Measurements from ENCODE around the gene SPATA31D1.

Gene SPATA31D1

DNA sequence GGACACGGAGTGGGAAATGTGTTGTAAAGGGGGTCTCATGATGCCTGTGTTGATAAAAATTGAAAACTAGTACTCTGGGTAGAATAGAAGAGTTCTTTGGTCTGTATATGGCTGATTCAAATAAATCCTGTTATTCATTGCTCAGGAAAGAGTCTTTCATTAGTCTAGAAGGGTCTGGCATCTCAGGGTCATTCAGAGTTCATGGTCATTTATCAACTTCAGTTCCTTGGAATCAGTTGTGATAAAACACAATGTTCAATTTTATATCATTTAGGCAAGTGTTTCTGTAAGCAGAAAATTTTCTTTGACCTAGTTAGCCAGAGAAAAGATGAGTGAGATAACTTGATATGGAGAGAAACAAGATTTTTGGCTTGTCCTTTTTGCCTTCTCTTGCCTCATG is 36.3 kb downstream of the SPATA31D1 start:
- TF ChIP-seq, protein P1, sequence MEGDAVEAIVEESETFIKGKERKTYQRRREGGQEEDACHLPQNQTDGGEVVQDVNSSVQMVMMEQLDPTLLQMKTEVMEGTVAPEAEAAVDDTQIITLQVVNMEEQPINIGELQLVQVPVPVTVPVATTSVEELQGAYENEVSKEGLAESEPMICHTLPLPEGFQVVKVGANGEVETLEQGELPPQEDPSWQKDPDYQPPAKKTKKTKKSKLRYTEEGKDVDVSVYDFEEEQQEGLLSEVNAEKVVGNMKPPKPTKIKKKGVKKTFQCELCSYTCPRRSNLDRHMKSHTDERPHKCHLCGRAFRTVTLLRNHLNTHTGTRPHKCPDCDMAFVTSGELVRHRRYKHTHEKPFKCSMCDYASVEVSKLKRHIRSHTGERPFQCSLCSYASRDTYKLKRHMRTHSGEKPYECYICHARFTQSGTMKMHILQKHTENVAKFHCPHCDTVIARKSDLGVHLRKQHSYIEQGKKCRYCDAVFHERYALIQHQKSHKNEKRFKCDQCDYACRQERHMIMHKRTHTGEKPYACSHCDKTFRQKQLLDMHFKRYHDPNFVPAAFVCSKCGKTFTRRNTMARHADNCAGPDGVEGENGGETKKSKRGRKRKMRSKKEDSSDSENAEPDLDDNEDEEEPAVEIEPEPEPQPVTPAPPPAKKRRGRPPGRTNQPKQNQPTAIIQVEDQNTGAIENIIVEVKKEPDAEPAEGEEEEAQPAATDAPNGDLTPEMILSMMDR (IDR thresholded peaks at IDR 0.05), result no peak
- no peaks in the 10 kb centered on the region for H3K4me1 ChIP-seq
- no peak for DNase-seq
- no peaks in the 10 kb centered on the region for H3K27me3 ChIP-seq
- no peak overlapping the region for H3K4me3 ChIP-seq
- H3K27ac ChIP-seq, result no peak overlapping the region
- H3K36me3 ChIP-seq, result no peaks in the 10 kb centered on the region
- no peaks in the 10 kb centered on the region for H3K9me3 ChIP-seq
- intact Hi-C loops (cut with DNase I; ENCODE audit: low total_unique reads), result no loop called here

DNA sequence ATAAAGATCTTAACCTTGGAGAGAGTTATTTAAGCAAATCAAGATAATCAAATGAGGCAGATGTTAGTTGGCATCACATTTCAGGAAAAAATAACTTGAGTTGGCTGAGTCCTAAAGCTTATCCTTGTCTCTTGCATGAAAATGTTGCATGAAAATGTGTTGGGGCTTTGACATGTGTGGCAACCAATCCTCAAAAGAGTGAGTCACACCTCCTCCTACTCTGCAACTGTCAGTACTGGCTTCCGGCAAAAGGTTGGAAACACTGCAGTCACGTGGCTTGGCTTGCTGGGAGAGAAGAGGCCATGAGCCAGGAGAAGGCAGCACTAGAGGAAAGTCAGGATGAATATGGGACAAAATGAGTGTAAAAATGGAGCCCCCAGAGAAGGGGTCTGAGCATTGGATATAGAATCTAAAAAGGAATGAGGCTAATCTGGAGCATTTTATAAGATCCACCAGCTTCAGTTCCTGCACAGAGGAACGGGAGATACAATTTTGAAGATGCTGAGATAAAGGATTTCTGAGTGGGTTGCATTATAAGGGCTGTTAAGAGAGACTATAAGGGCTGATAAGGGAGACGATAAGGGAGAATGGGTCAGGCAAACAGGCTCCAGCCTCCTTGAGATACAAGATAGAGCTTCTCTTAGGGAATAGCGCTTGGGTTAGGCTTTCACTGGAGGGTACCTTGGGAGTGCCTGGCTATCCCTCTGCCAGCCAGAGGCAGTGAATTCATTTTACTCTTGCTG is 43.1 kb downstream of the SPATA31D1 start:
- H3K36me3 ChIP-seq, result no peaks in the 10 kb centered on the region
- DNase-seq, result peak in 1 of 2 donors; percentile 63
- H3K4me1 ChIP-seq, result no peaks in the 10 kb centered on the region
- H3K9me3 ChIP-seq, result no peaks in the 10 kb centered on the region
- no peaks in the 10 kb centered on the region for H3K27me3 ChIP-seq
- intact Hi-C loops (cut with DNase I; ENCODE audit: low total_unique reads), result no loop called here
- TF ChIP-seq, protein P1 (IDR thresholded peaks at IDR 0.05), result no peak
- no peak overlapping the region for H3K4me3 ChIP-seq
- H3K27ac ChIP-seq, result no peak overlapping the region

DNA sequence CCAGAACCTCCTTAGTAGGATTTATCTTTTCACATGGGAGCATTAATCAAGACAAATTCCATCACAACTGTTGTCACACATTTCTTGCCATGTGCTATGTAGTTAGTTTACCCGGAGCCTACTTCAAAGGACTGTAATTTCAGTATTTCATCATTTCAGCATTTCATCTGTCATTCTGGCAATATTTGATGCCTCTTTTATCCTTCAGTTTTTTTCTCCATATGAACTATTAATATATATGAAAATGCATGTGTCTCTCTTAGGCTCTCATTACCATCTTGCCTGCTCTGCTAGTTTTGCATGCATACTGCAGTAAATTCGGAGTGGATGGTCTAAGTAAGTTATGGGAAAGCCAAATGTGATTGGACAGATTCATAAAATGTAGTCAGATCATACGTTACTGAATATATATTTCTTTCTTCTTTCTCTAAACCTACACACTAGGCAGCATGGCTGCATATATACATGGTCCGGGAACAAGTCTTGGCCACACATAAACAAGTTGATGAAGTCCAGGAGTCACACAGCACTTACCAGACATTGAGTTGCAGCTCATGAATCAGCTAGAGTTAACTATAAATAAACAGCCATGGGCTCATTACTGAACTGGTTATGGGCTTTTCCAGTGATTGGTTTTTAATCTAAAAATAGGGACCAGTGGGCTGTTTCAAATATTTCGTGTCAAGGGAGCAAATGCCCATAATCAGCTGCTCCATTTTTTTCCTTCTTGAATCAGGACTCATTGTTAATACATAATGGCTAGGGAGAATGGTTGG is 46.6 kb downstream of the SPATA31D1 start:
- no peak for DNase-seq
- intact Hi-C loops (cut with DNase I; ENCODE audit: low total_unique reads), result no loop called here
- Histone ChIP-seq H3K4me1 (no peaks in the 10 kb centered on the region), H3K27ac (no peak overlapping the region), H3K36me3 (no peaks in the 10 kb centered on the region), H3K4me3 (no peak overlapping the region), H3K9me3 (no peaks in the 10 kb centered on the region), H3K27me3 (no peaks in the 10 kb centered on the region)
- TF ChIP-seq, protein P1 (IDR thresholded peaks at IDR 0.05), result no peak

DNA sequence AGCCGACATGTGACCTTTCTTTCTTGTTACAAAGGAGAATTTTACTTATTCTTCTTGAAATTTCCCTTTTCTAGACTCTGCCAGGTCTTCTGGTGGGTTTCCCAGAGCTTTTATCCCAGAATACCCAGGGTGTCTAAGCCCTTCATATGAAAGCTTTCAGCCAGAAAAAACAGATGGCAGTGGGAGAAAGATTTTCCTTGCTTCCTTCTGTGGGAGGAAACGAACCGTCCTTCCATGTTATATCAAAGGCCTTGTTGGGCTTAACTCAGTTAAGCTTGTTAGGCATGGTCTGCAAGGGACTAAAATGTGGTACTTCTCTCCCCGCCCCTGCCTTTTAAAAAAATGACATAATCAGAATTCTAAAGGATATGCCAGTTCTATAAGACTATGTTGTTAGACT is 47.5 kb downstream of the SPATA31D1 start:
- Histone ChIP-seq H3K36me3 (no peaks in the 10 kb centered on the region), H3K4me1 (no peaks in the 10 kb centered on the region), H3K27ac (no peak overlapping the region), H3K27me3 (no peaks in the 10 kb centered on the region), H3K9me3 (no peaks in the 10 kb centered on the region), H3K4me3 (no peak overlapping the region)
- no peak for DNase-seq
- intact Hi-C loops (cut with DNase I; ENCODE audit: low total_unique reads), result no loop called here
- TF ChIP-seq, protein P1 (IDR thresholded peaks at IDR 0.05), result no peak

DNA sequence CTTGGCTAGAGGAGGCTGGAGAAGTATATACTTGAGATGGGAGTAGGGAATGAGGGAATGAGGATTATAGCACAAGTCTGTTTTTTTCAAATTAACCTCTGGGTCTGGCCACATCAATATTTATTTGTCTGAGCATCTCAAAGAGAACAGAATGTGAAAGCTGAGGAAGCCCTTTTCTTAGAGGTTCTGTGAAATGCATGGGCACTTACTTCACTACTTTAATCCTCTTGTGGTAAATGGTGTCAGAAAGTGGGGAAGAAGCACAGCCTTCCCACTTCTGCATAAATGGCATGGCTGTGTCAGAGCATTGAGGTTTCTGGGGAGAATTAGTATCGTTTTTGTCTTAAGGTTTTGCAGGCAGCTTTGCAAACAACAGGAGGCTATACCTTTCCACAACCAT is 48.6 kb downstream of the SPATA31D1 start:
- H3K4me1 ChIP-seq, result no peaks in the 10 kb centered on the region
- TF ChIP-seq, protein P1 (IDR thresholded peaks at IDR 0.05), result no peak
- no peaks in the 10 kb centered on the region for H3K27me3 ChIP-seq
- no peak overlapping the region for H3K27ac ChIP-seq
- H3K36me3 ChIP-seq, result no peaks in the 10 kb centered on the region
- DNase-seq, result no peak
- no peaks in the 10 kb centered on the region for H3K9me3 ChIP-seq
- no peak overlapping the region for H3K4me3 ChIP-seq
- intact Hi-C loops (cut with DNase I; ENCODE audit: low total_unique reads), result no loop called here

All from tibial artery (tissue), 4 donors.